Measurements from ENCODE around the gene INTS7.

INTS7 gene

DNA sequence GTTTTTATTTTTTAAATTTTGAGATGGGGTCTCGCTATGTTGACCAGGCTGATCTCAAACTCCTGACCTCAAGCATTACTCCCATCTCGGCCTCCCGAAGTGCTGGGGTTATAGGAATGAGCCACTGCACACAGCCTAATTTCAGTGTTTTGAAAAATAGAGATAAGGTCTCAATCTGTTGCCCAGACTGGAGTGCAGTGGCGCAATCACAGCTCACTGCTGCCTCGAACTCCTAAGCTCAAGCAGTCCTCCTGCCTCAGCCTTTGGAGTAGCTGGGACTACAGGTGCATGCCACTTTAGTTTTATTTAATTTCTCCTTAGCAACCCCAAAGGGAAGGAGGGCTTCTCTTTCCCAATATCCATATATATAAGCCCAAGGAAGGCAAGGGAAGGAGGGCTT, 141.0 kb downstream of the INTS7 start:
- H3K18ac ChIP-seq (ENCODE audit: low read depth in 1 of 2, low read length in 2 of 2), result no peak overlapping the region
- no peak overlapping the region for H2BK120ac ChIP-seq (ENCODE audit: low read depth, low read length)
- H3K79me1 ChIP-seq (replicated peaks; ENCODE audit: low read length, poor library complexity, severe bottlenecking), result no peaks in the 10 kb centered on the region
- WGBS, result 83% methylated on average over 5 of the region's 5 CpGs
- no peak overlapping the region for H2BK5ac ChIP-seq (ENCODE audit: low read depth, low read length, poor library complexity, severe bottlenecking)
- no peak overlapping the region for H3K9ac ChIP-seq (ENCODE audit: low read length)
- no peak overlapping the region for H2BK15ac ChIP-seq (ENCODE audit: low read depth, poor library complexity, severe bottlenecking)
- H2BK12ac ChIP-seq (ENCODE audit: low read length in 2 of 2), result no peak overlapping the region
- DNase-seq, result no peak
- H3K36me3 ChIP-seq (ENCODE audit: control insufficient read depth in 1 of 2, insufficient read depth in 2 of 2, low read depth in 1 of 2, low read length in 2 of 2), result no peaks in the 10 kb centered on the region
- no peak overlapping the region for H3K4me2 ChIP-seq (ENCODE audit: low read length, poor library complexity, severe bottlenecking)
- no peak overlapping the region for H4K91ac ChIP-seq (ENCODE audit: low read length)
- no peak overlapping the region for H3K14ac ChIP-seq (ENCODE audit: low read length in 2 of 2)
- H3K23ac ChIP-seq (ENCODE audit: low read length in 2 of 2), result no peak overlapping the region
- H4K8ac ChIP-seq (ENCODE audit: low read length), result no peak overlapping the region
- H3K9me3 ChIP-seq (ENCODE audit: control insufficient read depth, low read length), result no peaks in the 10 kb centered on the region
- H2AK5ac ChIP-seq (ENCODE audit: low read length, severe bottlenecking), result no peak overlapping the region
- no peak overlapping the region for H3K27ac ChIP-seq (ENCODE audit: low read length, poor library complexity, severe bottlenecking)
- H3K4ac ChIP-seq (ENCODE audit: low read depth in 1 of 2, low read length in 2 of 2), result no peak overlapping the region
- no peak overlapping the region for H3K4me3 ChIP-seq (ENCODE audit: insufficient read depth in 1 of 2, low read depth in 1 of 2, low read length in 2 of 2)
- no peak overlapping the region for H2AFZ ChIP-seq (ENCODE audit: low read depth, low read length)
- peaks cover 3% of the 10 kb centered on the region for H3K4me1 ChIP-seq (ENCODE audit: control insufficient read depth, insufficient read depth, low read depth, low read length)
- H3K27me3 ChIP-seq (ENCODE audit: control insufficient read depth in 1 of 2, insufficient read depth in 1 of 2, low read length in 2 of 2), result peaks cover 18 to 33% of the 10 kb centered on the region in 2 experiments

DNA sequence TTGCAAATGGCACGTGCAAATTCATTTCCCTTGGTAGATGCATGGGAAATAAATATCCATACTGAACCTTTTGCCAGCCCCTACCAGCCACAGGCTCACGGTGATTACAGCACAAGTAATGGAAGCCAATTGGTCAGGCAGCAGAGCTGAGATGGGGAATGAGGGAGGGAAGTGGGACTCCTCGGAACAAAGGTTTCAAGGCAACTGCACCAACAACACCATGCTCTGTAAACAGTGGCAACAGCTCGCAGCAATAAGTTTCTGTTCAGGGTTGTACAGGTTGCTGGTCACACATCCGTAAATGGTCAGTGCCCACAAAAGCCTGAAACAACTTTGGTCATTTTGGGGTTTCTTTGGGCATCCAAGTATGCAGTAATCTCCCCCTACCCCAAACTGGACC, 142.1 kb downstream of the INTS7 start:
- no peak overlapping the region for H3K4me3 ChIP-seq (ENCODE audit: insufficient read depth in 1 of 2, low read depth in 1 of 2, low read length in 2 of 2)
- no peak for DNase-seq
- 77% methylated on average over 4 of the region's 5 CpGs for WGBS

DNA sequence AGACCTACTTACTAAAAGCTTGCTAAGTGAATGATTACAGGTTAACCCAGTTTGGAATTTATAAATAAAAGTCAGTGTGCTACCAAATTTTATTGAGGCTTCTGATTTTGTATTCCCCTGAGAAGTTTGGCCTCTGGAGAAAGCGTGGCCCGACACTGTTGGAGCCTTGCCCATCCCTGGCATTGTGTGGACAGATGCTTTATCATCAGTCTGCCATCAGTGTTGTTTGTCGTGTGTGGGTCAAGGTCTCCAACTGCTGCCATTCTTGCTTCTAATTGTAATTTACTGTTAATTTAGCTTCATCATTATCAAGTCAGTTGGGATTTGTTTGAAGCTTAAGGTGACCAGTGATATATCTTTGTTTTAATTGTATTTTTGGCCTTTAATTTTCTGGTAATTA, 142.8 kb downstream of the INTS7 start:
- Histone ChIP-seq H3K4me2 (ENCODE audit: low read length, poor library complexity, severe bottlenecking) (no peak overlapping the region), H3K4ac (ENCODE audit: low read depth in 1 of 2, low read length in 2 of 2) (no peak overlapping the region), H2BK12ac (ENCODE audit: low read length in 2 of 2) (no peak overlapping the region), H3K4me1 (ENCODE audit: control insufficient read depth, insufficient read depth, low read depth, low read length) (peaks cover 5% of the 10 kb centered on the region), H3K27me3 (ENCODE audit: control insufficient read depth in 1 of 2, insufficient read depth in 1 of 2, low read length in 2 of 2) (peaks cover 18 to 33% of the 10 kb centered on the region in 2 experiments), H4K8ac (ENCODE audit: low read length) (no peak overlapping the region), H3K14ac (ENCODE audit: low read length in 2 of 2) (no peak overlapping the region), H3K27ac (ENCODE audit: low read length, poor library complexity, severe bottlenecking) (no peak overlapping the region), H2BK120ac (ENCODE audit: low read depth, low read length) (no peak overlapping the region), H3K9me3 (ENCODE audit: control insufficient read depth, low read length) (no peaks in the 10 kb centered on the region), H3K79me1 (replicated peaks; ENCODE audit: low read length, poor library complexity, severe bottlenecking) (no peaks in the 10 kb centered on the region), H3K18ac (ENCODE audit: low read depth in 1 of 2, low read length in 2 of 2) (no peak overlapping the region), H3K4me3 (ENCODE audit: insufficient read depth in 1 of 2, low read depth in 1 of 2, low read length in 2 of 2) (no peak overlapping the region), H3K9ac (ENCODE audit: low read length) (no peak overlapping the region), H2BK5ac (ENCODE audit: low read depth, low read length, poor library complexity, severe bottlenecking) (no peak overlapping the region), H3K36me3 (ENCODE audit: control insufficient read depth in 1 of 2, insufficient read depth in 2 of 2, low read depth in 1 of 2, low read length in 2 of 2) (no peaks in the 10 kb centered on the region), H2AK5ac (ENCODE audit: low read length, severe bottlenecking) (no peak overlapping the region), H3K23ac (ENCODE audit: low read length in 2 of 2) (no peak overlapping the region), H2AFZ (ENCODE audit: low read depth, low read length) (no peak overlapping the region), H2BK15ac (ENCODE audit: low read depth, poor library complexity, severe bottlenecking) (no peak overlapping the region), H4K91ac (ENCODE audit: low read length) (no peak overlapping the region)
- 84% methylated on average over 2 of the region's 3 CpGs for WGBS
- no peak for DNase-seq

More for the DNA sequence above, 142.1 kb downstream of the INTS7 start:
- H3K36me3 ChIP-seq (ENCODE audit: control insufficient read depth in 1 of 2, insufficient read depth in 2 of 2, low read depth in 1 of 2, low read length in 2 of 2), result no peaks in the 10 kb centered on the region
- H2AFZ ChIP-seq (ENCODE audit: low read depth, low read length), result no peak overlapping the region
- no peaks in the 10 kb centered on the region for H3K9me3 ChIP-seq (ENCODE audit: control insufficient read depth, low read length)
- H3K9ac ChIP-seq (ENCODE audit: low read length), result no peak overlapping the region
- no peak overlapping the region for H4K91ac ChIP-seq (ENCODE audit: low read length)
- H3K14ac ChIP-seq (ENCODE audit: low read length in 2 of 2), result no peak overlapping the region
- no peak overlapping the region for H3K4ac ChIP-seq (ENCODE audit: low read depth in 1 of 2, low read length in 2 of 2)
- H2AK5ac ChIP-seq (ENCODE audit: low read length, severe bottlenecking), result no peak overlapping the region
- no peak overlapping the region for H3K27ac ChIP-seq (ENCODE audit: low read length, poor library complexity, severe bottlenecking)
- no peak overlapping the region for H3K4me2 ChIP-seq (ENCODE audit: low read length, poor library complexity, severe bottlenecking)
- peaks cover 18 to 33% of the 10 kb centered on the region in 2 experiments for H3K27me3 ChIP-seq (ENCODE audit: control insufficient read depth in 1 of 2, insufficient read depth in 1 of 2, low read length in 2 of 2)
- H4K8ac ChIP-seq (ENCODE audit: low read length), result no peak overlapping the region
- H3K79me1 ChIP-seq (replicated peaks; ENCODE audit: low read length, poor library complexity, severe bottlenecking), result no peaks in the 10 kb centered on the region
- H3K18ac ChIP-seq (ENCODE audit: low read depth in 1 of 2, low read length in 2 of 2), result no peak overlapping the region
- peaks cover 5% of the 10 kb centered on the region for H3K4me1 ChIP-seq (ENCODE audit: control insufficient read depth, insufficient read depth, low read depth, low read length)
- H2BK12ac ChIP-seq (ENCODE audit: low read length in 2 of 2), result no peak overlapping the region
- no peak overlapping the region for H2BK15ac ChIP-seq (ENCODE audit: low read depth, poor library complexity, severe bottlenecking)
- H2BK5ac ChIP-seq (ENCODE audit: low read depth, low read length, poor library complexity, severe bottlenecking), result no peak overlapping the region
- no peak overlapping the region for H2BK120ac ChIP-seq (ENCODE audit: low read depth, low read length)
- H3K23ac ChIP-seq (ENCODE audit: low read length in 2 of 2), result no peak overlapping the region

DNA sequence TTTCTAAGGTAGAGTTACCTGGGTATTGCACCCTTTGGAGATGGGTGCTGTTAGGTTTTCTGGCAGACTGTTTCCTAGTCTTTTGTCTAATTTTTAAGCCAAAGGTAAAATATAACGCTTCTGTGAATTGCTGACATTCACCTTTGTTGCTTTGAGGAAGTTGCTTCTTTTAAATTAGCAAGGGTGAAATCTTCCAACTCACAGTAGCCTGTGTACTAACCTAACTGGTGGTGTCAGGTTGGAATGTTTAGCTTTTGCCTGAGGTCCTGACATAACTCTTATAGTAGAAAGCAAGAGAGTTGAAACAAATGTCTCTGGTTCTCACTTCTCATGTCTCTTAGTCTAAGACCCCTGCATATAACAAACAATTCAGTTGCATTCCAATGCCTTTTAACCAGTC, 143.6 kb downstream of the INTS7 start:
- no peak overlapping the region for H3K9ac ChIP-seq (ENCODE audit: low read length)
- H2BK120ac ChIP-seq (ENCODE audit: low read depth, low read length), result no peak overlapping the region
- no peaks in the 10 kb centered on the region for H3K36me3 ChIP-seq (ENCODE audit: control insufficient read depth in 1 of 2, insufficient read depth in 2 of 2, low read depth in 1 of 2, low read length in 2 of 2)
- no peaks in the 10 kb centered on the region for H3K79me1 ChIP-seq (replicated peaks; ENCODE audit: low read length, poor library complexity, severe bottlenecking)
- DNase-seq, result no peak
- no peak overlapping the region for H3K4me3 ChIP-seq (ENCODE audit: insufficient read depth in 1 of 2, low read depth in 1 of 2, low read length in 2 of 2)
- H3K4me2 ChIP-seq (ENCODE audit: low read length, poor library complexity, severe bottlenecking), result no peak overlapping the region
- H3K27ac ChIP-seq (ENCODE audit: low read length, poor library complexity, severe bottlenecking), result no peak overlapping the region
- no peak overlapping the region for H3K14ac ChIP-seq (ENCODE audit: low read length in 2 of 2)
- no peak overlapping the region for H4K91ac ChIP-seq (ENCODE audit: low read length)
- H2BK5ac ChIP-seq (ENCODE audit: low read depth, low read length, poor library complexity, severe bottlenecking), result no peak overlapping the region
- H2AFZ ChIP-seq (ENCODE audit: low read depth, low read length), result no peak overlapping the region
- no peak overlapping the region for H4K8ac ChIP-seq (ENCODE audit: low read length)
- peaks cover 18 to 36% of the 10 kb centered on the region in 2 experiments for H3K27me3 ChIP-seq (ENCODE audit: control insufficient read depth in 1 of 2, insufficient read depth in 1 of 2, low read length in 2 of 2)
- H3K23ac ChIP-seq (ENCODE audit: low read length in 2 of 2), result no peak overlapping the region
- no peak overlapping the region for H3K18ac ChIP-seq (ENCODE audit: low read depth in 1 of 2, low read length in 2 of 2)
- 67% methylated on average over 1 of the region's 1 CpG for WGBS
- H3K9me3 ChIP-seq (ENCODE audit: control insufficient read depth, low read length), result no peaks in the 10 kb centered on the region
- no peak overlapping the region for H2BK12ac ChIP-seq (ENCODE audit: low read length in 2 of 2)
- no peak overlapping the region for H2BK15ac ChIP-seq (ENCODE audit: low read depth, poor library complexity, severe bottlenecking)
- no peak overlapping the region for H2AK5ac ChIP-seq (ENCODE audit: low read length, severe bottlenecking)
- H3K4me1 ChIP-seq (ENCODE audit: control insufficient read depth, insufficient read depth, low read depth, low read length), result peaks cover 5% of the 10 kb centered on the region
- no peak overlapping the region for H3K4ac ChIP-seq (ENCODE audit: low read depth in 1 of 2, low read length in 2 of 2)
